Measurements from ENCODE around the gene EYA2.
A peak's percentile ranks its signal among the peaks of the same experiment; 100 is the strongest.

Gene EYA2

DNA sequence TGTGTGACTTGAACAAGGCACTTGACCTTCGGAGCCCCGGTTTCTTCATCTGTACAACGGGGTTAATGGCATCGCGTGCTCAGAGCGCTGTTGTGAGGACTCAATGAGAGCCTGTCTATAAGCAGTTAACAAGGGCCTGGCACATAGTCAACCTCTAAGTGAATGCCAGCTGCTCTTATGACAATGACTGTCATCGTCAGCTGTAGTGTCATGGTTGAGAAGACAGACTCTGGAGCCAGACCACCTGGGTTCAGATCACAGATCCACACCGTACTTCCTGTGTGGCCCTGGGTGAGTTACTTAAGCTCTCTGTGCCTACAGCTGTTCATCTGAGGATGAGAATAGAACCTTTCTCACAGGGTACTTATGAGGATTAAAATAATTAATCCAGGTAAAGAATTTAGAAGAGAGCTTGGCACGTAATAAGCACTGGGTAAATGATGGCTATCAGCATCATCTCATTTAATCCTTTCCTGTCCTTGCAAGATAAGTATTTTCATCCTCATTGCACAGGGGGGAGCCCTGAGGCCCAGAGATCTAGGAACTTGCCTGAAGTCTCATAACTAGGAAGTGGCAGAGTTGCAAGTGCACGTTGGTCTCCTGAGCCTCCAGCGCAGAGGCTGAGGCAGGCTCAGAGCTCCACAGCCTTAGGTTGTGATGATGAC lies 105.3 kb downstream of the EYA2 start:
- Mint-ChIP-seq H3K4me1 (peaks cover 7% of the 10 kb centered on the region), H3K9me3 (peaks cover 12% of the 10 kb centered on the region), H3K27me3 (ENCODE audit: low read depth) (peaks cover 4% of the 10 kb centered on the region), H3K4me3 (no peak overlapping the region), H3K36me3 (ENCODE audit: low read depth) (peaks cover 18% of the 10 kb centered on the region), H3K27ac (no peak overlapping the region)
- TF ChIP-seq, protein P1, sequence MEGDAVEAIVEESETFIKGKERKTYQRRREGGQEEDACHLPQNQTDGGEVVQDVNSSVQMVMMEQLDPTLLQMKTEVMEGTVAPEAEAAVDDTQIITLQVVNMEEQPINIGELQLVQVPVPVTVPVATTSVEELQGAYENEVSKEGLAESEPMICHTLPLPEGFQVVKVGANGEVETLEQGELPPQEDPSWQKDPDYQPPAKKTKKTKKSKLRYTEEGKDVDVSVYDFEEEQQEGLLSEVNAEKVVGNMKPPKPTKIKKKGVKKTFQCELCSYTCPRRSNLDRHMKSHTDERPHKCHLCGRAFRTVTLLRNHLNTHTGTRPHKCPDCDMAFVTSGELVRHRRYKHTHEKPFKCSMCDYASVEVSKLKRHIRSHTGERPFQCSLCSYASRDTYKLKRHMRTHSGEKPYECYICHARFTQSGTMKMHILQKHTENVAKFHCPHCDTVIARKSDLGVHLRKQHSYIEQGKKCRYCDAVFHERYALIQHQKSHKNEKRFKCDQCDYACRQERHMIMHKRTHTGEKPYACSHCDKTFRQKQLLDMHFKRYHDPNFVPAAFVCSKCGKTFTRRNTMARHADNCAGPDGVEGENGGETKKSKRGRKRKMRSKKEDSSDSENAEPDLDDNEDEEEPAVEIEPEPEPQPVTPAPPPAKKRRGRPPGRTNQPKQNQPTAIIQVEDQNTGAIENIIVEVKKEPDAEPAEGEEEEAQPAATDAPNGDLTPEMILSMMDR (IDR thresholded peaks at IDR 0.05; ENCODE audit: unreplicated experiment in 3 of 3) = no peak

DNA sequence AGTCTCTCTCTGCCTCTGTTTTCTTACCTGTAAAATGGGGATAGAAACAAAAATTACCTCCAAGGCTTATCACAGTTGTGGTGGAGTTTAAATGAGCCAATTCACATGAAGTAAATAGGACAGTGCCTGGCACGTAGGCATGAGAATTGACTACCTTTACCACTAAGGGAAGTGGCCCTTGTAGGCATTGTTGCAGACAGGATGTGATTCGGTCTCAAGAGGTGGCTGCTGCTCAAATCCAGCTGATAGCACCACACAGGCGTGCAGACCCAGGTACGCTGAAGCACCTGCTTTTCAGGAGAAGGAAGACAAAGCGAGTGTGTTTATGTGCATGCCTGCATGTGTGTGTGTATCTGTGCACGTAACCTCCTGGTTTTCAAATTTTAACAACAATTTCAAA lies 108.6 kb downstream of the EYA2 start:
- peaks cover 13% of the 10 kb centered on the region for H3K9me3 Mint-ChIP-seq
- no peak overlapping the region for H3K4me3 Mint-ChIP-seq
- H3K27me3 Mint-ChIP-seq (ENCODE audit: low read depth) = peaks cover under 1% of the 10 kb centered on the region
- TF ChIP-seq, protein P1 (IDR thresholded peaks at IDR 0.05; ENCODE audit: unreplicated experiment in 3 of 3) = no peak
- peaks cover 11% of the 10 kb centered on the region for H3K4me1 Mint-ChIP-seq
- H3K36me3 Mint-ChIP-seq (ENCODE audit: low read depth) = peaks cover 25% of the 10 kb centered on the region
- no peak overlapping the region for H3K27ac Mint-ChIP-seq

DNA sequence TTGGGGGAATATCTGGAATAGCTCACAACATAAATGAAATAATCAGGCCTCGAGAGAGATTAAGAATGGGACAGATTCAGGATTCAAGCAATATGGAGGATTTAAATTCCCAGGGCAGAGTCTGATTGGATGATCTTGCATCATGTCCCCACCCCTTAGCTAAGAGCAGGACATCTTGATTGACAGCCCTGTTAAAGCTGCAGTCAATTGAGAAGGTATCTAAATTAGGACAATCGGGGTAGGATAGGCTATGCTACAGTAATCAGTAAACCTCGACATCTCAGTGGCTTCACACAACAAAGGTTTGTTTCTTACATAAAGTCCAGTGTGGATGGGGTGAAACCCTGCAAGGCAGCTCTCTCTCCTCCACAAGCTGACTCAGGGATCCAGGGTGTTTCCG lies 109.5 kb downstream of the EYA2 start:
- TF ChIP-seq, protein P1 (IDR thresholded peaks at IDR 0.05; ENCODE audit: unreplicated experiment in 3 of 3) = no peak
- Mint-ChIP-seq H3K27ac (no peak overlapping the region), H3K36me3 (ENCODE audit: low read depth) (peaks cover 25% of the 10 kb centered on the region), H3K4me1 (peaks cover 5% of the 10 kb centered on the region), H3K9me3 (peaks cover 13% of the 10 kb centered on the region), H3K4me3 (no peak overlapping the region), H3K27me3 (ENCODE audit: low read depth) (no peaks in the 10 kb centered on the region)

DNA sequence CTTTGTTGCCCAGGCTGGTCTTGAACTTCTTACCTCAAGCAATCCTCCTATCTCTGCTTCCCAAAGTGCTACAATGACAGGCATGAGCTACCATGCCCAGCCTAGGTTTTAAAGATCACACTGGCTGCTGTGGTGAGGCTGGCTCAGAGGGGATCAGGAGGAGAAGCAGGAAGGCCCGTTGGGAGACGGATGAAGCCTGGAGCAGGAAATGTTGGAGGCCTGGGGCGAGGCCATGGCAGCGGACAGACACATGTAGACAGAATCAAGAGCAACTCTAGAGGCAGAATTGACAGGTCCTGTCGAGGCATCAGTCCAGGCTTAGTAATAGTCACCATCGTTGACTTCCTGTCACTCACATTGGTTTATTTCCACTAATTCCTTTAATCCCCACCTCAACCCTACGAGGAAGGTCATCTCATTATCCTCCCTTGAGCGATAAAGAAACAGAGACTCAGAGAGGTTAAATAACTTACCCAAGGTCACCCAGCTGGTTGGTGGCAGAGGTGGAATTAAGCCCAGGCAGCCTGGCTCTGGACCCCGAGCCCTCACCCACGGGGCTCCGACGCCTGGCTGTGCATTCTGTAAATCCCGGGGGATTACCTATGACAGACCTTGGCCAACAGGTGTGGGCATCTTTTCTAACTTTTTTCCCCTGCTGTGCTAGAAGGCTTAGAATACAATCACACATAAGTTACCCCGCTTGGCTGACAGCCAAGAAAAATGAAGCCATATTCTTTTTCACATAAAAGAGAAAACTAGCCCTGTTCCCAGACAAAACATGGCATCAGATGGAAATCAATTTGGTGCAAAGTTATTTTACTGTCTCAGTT lies 113.4 kb downstream of the EYA2 start:
- no peaks in the 10 kb centered on the region for H3K27me3 Mint-ChIP-seq (ENCODE audit: low read depth)
- TF ChIP-seq, protein P1 (IDR thresholded peaks at IDR 0.05; ENCODE audit: unreplicated experiment in 3 of 3) = no peak
- peaks cover 8% of the 10 kb centered on the region for H3K9me3 Mint-ChIP-seq
- peak overlapping the region in 1 of 3 experiments; percentile 32 for H3K27ac Mint-ChIP-seq
- peaks cover 21% of the 10 kb centered on the region for H3K36me3 Mint-ChIP-seq (ENCODE audit: low read depth)
- no peak overlapping the region for H3K4me3 Mint-ChIP-seq
- H3K4me1 Mint-ChIP-seq = peaks cover 5% of the 10 kb centered on the region

DNA sequence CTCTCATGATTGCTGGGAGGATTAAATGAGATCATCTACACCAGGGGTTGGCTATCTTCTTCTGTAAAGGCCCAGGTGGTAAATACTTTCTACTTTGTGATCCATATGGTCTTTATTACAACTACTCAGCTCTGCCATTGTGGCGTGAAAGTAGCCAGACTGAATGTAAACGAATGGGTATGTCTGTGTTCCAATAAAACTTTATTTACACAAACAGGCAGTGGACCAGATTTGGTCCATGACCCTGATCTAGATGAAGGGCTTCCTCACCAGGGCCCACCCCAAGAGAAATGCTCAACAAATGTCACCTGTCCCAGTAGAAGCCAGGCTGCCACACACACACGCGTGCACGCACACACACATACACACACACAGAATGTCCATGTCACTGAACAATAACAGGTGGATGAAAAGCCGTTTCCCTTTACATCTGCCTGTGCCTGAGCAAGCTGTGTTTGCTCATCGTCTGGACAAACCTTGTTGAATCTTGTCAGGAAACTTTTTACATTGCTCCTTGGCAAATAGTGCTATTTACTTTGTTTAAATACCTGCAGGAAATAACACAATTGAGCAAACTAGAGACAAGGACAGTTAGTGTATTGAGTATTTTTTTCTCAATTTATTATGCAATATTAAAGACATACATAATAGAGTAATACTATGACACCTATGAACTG lies 114.3 kb downstream of the EYA2 start:
- H3K4me1 Mint-ChIP-seq = peaks cover 5% of the 10 kb centered on the region
- TF ChIP-seq, protein P1 (IDR thresholded peaks at IDR 0.05; ENCODE audit: unreplicated experiment in 3 of 3) = no peak
- H3K27me3 Mint-ChIP-seq (ENCODE audit: low read depth) = no peaks in the 10 kb centered on the region
- H3K9me3 Mint-ChIP-seq = peaks cover 6% of the 10 kb centered on the region
- peak overlapping the region in 1 of 3 experiments; percentile 32 for H3K27ac Mint-ChIP-seq
- H3K36me3 Mint-ChIP-seq (ENCODE audit: low read depth) = peaks cover 12% of the 10 kb centered on the region
- H3K4me3 Mint-ChIP-seq = no peak overlapping the region

Data from nephron (organoid).